Activated CD8-positive, alpha-beta memory T cell treated with anti-CD3 and anti-CD28 coated beads, Interleukin-2, amount 50 U/mL, for 1 hour (primary cell): ENCODE data around the gene EHD4.

Source experiments
- DNase-seq: peaks from one replicate; pipeline ENCODE4 v3.0.0-alpha.2; 2020; ENCODE audit errors: extremely low read depth

EHD4 gene

DNA sequence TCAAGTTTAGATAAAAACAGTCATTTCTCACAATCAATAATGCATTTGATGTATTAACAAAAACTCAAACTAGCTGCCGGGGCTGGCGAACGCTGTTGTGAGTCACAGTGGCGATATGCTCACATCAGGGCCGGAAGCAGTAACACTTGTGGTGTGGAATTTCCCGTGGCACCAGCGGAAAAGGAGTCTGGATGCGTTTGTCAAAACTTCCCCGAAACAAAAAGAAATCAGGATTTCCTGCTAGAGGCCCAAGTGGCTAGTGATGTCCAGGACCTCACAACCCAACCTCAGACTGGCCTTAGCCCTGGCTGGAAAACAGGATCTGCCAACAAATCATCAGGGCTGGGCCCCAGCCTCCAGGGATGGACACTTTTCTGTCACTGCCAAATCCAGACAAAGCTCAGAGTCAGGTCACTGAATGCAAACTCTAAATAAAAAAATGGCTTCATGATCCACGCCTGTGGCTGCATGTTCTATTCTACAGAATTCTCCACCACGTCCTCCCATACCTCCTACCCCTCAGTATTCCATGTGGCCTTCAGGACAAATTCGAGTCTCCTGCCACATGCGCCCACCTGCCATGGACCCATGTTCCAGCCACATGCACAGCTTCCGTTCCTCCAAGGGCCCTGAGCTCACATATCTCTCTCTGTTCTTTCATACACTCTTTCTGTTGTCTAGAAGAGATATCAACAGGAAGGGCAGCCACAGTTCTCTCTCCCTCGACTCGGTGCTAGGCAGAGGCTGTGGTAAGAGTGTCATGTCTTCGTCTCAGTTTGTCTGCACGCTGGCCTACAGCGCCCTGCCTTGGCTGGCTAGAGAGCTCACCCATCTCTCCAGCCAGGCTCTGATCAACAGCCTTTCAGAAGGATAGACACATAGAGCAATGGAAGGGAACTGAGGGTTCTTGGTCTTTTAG, 35.4 kb downstream of the EHD4 start:
- peak; percentile 59 for DNase-seq

DNA sequence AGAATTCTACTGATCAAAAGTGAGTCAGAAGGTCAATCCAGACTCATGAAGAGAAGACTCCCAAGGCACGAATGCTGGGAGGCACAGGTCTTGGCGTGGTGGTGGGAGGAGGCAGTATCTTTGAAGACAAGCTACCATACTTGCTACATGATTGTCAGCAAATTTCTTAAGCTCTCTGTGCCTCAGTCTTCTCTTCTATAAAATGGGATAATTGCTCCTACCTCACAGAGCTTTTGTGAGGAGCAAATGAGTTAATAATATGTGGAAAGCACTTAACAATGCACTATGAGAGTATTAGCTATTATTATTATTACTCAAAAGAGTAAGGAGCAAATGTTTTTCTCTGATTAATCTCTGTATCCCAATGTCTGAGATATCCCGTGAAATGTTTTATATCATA, 36.2 kb downstream of the EHD4 start:
- DNase-seq: no peak

DNA sequence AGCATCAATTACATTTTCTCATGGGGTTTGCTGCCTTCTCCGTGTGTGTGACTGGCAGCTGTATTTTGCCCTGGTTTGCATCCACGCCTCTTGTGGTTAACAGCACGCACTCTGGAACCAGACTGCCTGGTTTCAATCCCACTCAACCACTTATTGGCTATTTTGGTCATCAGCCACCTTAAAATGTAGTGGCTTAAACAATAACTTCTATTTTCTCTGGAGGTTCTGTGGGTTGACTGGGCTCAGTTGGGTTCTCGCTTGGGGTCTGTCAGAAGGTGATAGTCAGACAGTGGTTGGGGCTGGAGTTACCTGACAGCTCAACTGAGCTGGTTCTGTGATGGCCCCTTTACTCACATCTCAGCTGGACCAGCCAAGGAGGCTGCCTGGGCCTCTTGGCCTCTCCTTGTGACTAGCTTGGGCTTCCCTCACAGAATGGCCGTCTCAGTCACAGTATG, 36.8 kb downstream of the EHD4 start:
- DNase-seq: no peak

DNA sequence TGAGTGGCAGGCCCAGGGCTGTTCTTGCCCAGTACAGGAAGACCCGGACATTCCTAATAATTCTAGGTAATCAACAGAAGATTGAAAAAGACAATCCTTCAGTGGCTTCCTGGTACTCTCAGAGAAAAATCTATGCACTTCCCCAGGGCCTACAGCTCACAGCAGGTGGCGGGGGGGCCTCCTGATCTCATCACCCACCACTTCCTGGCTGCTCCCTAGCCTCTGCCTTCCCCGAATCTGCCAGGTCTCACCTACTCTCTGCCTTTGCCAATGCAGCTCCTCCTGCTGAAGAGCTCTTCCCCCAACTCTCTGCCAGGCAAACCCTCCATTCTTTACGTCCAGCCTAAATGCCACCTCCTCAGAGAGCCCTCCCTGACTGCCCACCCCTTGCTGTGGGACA, 37.5 kb downstream of the EHD4 start:
- DNase-seq: peak; percentile 35

DNA sequence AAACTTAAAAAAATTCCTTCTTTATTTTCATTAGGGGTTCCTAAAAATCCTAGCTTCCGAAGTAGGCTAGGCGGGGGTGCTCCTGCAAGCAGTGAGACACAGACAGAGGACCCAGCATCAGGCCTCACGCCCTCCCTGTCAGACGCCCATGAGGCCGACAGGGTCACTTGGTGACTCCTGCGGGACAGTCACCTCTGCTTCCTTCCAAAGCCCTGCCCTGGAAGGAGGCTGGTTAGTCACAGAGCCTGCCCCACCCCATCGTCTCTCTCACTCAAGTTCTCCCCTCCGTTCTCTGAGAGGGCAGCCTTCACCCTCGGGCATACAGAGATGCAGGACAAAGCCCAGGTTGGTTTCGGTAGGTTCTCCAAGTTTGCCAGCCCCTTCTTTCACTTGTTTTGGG, 38.6 kb downstream of the EHD4 start:
- no peak for DNase-seq

DNA sequence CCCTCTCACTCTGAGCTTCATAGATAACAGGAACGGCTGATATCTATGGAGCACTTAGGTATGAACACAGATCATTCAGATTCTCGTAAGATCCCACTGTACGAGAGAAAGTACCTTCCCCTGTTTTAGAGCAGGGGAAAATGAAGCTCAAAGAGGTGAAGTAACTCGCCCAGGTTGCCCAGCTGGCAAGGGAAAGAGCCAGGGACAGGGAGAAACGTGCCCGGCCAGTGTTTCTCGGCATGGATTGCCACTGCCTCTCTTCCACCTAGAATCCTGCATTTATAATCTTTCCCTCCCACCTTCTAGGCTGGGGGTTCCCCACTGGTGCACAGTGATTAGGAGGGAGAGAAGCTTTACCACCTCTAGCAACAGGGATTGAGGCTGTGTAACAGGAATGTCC, 39.0 kb downstream of the EHD4 start:
- DNase-seq: no peak

DNA sequence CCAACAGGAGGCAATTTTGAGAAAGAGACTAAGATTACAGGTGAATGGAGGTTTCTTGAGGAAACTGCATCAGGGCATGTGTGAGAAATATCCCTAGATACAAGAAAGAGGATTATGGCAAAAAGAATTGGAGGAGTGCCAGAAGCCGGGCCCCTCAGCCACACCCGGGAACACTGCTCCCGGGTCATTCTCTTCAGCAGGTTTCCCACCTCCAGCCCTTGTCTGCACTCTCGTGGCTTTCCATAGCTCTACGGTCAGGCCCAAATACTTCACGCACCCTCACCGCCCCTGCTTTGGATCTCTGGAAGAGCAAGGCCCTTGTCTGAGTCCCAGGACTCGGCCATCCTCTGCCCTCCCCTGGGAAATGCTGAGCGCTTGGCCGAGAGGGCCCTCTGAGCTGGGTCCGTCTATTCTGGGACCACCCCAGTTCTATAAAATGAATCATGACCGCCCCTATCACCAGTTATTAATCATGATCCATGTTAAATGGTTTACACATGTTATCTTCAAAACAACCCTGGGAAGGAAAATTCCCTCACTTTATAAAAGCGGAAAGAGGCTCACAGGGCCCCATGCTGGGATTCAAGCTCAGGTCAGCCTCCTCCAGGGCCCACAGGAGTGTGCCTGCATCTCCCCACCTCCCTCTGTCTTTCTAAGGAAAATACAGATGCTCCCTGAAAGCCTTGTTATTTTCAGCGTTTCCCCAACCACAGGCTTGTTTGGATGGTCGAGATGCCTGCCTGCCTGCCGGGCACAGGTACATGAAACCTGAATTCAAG, 39.7 kb downstream of the EHD4 start:
- DNase-seq: no peak

DNA sequence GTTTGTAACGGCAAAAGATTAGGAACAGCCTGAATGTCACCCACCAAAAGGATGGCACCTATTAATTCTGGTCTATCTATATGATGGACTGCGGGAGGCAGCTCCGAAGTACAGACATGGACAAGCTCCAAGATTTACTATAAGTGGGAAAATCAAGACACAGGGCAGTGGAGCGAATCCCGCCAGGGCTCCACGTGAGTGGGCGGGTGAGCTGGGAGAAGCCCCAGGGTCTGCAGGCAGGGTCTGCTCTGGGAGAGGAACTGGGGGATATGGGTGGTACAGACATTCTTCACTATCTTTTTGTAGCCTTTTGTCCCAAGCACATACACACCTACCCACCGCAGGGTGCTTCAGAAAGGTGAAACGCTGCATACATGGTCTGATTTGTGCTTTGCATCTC, 40.3 kb downstream of the EHD4 start:
- DNase-seq: no peak

DNA sequence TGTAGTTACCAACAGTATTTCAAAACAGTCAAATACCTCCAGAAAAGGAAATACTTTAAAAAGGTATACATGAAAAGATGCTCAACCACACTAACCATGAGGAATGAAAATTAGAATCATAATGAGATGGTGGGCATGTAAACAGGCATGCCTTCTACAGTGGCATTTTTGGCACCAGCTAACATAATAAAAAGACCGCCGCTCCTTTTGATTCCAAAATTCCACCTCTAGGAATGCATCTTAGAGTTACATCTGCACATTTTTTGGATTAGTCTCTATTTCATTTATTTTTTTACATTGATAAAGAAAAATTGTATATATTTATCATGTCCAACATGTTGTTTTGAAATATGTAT, 41.5 kb downstream of the EHD4 start:
- no peak for DNase-seq

DNA sequence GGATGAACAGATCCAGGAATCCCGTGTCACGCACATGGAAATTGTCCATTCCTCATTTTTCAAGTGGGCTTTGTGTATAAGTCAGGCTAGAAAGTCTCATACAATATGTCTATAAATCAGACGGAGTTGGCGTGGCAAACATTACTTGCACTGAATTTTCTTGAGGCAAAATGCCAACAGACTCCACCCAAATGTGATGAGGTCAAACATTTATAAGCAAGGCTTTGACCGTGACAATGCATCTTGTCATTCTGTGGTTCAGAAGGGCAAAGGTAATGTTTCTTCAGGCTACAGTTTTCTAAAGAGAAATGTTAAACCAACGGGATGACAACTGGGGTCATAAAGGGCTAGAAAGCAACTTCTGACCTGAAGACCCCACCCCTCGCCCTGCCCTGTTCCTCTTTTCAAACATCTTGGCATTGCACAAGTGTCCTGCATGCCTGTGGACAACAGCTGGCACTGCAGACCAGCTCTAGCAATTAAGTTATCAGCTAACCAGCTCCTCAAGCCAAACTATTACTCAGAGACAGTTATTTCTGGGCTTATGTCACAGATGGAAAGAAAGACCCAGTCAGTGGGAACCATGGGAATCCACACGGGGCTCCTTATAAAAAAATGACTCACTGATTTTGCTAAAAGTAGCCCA, 42.0 kb downstream of the EHD4 start:
- no peak for DNase-seq

DNA sequence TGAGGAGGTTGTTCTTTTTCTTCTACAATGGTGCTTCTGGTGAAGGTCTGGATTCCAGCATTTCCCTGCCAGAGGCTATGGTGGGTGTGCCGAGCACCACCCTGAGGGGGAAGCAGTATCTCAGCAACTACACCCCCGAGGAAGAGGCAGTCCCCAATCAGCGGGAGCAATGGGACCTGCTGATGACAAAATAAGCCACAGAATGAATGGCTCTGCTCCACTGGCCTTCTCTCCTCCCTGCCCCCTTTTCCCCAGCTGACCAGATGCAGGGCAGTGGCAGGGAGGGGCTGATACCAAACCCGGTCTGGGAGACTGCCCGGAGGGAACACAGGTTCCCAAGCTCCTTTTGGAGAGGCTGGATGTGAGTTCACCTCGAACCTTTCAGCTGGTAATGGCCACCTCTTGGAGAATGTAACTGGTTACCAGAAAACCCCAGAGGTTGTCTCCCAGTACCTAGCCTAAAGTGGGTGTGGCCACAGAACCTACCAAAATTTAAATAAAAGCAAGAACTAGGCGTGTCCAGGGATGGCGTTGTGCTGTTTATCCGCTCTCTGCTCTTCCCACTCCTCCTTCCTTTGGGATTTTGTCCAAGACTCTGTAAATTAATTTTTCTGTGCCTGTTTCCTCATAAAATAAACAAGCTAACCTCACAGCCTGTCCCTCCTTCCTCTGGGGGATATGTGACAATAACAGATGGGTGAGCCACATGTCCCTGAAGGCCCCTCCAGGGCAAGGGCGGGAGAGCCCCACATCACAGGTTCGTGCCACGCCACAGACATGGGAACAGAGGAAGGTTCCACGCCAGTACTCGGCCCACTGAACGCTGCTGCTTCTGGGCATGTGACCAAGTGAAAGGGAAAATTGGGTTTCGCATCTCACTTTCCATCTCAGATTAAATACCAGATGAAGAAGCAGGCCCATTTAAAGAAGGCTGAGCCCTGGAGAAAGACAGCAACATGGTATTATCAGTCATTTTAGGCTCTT, 43.4 kb downstream of the EHD4 start:
- no peak for DNase-seq

DNA sequence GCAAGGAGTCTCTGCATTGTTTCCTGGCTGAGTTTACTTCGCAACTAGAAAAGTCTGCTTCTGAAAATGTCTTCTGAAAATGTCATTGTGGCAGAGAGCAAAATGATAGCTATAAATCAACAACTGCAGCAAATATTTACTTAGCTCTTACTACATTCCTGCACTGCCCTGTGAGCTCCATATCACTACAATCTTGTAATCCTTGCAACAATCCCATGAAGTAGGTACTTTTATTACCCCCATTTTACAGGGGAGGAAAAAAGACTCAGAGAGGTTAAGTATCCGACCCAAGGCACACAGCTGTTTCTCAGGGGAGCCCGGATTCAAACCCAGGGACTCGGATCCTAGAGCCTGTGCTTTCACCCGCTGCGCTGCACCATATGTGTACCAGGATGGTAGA, 44.3 kb downstream of the EHD4 start:
- no peak for DNase-seq

DNA sequence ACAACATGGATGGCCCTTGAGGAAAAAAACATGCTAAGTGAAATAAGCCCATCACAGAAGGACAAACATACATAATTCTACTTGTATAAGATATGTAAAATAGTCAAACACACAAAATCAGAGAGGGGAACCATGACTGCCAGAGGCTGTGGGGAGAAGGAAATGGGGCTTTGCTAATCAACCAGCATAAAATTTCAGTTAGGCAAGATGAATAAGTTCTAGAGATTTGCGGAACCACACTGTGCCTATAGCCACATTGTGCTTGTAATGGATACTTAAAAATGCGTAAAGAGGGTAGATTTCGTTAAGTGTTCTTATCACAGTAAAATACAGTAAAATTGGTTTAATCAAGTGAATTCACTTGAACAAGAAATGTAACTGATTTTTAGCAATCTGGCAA, 44.8 kb downstream of the EHD4 start:
- DNase-seq: no peak

DNA sequence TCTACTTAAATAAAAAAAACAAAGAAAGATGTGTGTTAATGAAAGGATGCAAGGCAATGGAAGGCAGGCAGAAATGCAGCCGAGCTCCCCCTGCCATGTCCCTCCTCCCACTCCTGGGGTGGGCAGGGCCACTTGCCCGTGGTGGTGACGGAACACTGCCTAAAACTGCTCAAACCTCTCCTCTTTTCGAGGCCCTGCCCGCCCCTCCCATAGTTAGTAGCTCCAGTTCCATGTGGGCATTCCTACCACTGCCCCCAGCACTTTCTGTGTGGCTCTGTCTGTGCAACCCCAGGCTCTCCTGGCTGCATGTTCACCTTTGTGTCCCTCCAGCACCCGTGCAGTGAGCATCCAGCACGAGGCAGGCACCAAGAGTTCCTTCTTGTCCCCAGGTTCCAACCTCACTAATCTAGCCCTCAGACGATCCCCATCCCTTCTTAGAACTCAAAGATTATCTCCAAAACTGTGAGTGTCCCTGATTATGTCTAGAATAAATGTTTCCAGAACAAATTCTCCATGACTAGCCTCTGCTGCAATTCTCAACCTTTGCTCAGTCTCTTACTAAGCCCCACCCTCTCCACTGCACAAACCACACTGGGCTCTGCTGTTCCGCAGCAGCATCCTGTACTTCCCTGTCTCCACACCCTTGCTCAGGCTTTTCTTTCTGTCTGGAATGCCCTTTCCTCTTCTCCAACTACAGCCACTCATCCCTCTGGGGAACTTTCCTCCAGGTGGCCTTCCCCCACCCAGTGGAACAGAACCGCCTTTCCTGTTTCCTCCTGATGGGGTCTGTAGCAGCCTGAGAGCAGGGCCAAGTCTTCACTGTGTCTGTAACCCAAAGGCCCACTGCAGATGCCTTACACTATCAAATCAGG, 45.9 kb downstream of the EHD4 start:
- no peak for DNase-seq

DNA sequence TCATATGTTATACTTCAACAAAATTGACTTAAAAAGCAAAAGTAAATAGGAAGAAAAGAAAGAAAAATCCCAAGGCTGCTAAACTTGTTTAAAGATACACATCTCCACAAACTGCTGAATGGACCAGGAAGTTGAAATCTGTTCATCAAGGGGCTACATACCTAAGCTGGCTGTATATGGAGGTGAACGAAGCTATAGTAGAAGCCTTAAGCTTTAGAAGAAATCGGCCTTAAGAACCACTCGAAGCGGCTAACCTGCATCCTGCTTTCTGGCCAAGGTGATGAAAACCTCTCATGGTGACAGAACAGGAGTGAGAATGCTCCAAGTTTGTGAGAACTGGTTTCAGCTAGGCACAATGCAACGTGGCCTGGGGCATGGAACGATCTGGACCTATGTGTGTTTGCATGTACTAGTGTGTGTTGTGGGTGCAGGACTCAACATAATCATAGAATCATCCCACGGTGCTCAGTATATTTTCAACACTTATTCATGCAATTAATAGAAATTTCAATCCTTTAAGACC, 47.2 kb downstream of the EHD4 start:
- DNase-seq: no peak

DNA sequence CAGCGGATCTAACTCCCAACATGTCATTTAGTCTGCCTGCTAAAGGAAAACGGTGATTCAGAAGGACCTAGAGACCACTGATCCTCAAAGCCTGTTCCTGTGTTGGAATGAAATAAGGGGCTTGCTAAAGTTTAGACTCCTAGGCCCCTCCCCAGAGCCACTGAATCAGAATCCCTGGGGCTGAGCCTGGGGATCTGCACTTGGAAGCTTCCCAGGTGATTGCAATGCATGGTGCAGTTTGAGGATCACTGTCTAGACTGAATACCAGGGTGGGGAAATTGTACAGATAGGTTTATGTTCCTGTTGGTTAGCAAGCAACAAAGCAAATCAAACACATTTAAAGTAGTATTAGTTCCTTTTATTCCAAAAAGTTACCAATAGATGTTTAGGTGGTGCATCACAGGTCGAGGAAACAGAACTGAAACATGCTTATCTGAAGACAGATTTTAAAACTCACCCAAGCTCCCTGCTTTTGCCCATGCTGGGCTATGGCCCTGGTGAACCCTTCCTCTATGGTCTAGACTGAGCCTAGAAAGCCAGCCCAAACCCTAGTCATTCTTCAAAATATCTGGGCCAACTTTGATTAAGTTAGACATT, 48.9 kb downstream of the EHD4 start:
- DNase-seq: no peak

DNA sequence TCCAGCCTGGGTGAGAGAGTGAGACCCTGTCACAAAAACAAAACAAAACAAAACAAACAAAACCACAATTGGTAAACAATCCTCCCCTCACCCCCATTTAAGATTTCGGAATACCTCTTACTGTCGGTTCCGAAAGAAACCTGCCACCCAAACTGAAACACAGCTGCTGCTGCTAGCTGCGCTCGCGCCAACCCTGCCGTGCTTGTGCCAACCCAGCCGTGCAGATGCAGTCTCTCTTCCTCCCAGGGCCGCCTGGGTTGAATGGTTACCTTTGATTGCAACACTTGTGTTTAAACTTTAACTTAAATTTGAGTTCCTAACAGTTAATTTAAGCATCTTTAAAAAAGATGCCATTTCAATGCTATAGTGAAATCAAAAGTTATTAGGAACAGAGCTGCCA, 50.0 kb downstream of the EHD4 start:
- DNase-seq: no peak

DNA sequence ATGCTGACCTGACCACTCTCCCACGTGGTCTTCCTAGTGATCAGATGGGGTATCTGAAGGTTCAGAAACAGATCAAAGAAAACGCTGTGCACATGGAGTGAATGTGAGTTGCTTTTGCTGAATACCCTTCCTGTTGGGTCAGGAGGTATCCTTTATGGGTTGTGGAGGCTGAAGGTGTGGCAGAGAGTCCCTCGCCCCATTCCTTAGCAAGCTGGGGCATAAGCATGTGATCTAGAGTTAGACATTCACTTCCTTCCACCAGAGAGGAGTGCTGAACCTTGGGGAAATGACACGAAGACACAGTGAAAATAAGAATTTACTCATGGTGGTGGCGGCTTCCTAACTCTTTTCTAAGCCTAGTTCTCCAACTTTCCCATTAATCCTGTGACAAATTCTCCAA, 50.7 kb downstream of the EHD4 start:
- DNase-seq: no peak

DNA sequence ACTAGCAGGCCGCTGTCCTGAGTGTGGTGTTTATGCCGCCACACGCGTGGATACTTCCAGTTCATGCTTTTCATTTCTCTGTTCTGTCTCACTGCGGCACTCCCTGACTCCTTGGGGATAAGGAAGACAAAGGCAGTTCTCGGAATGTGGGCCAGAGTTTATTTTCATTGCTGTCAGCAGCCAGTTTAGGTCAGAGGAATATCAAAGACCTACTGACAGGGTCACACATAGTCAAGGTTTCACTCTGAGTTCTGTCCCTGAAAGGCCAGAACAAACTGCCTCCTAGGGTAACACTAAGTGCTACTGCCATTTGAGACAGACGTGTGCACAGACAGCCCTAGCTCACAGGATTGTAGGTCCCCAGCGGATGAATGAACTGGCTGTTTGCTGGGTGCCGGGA, 51.2 kb downstream of the EHD4 start:
- no peak for DNase-seq
